WTC11 (cell line): Measurements from ENCODE around the gene RPA3. TPM values are rescaled to one million over a fixed set of nuclear protein-coding genes. Genes with fewer than 3 reads are reported as not detected.

ENCODE experiments used
- ATAC-seq: fragments of 200-7000 bp; cut with Tn5 transposase; 2 replicates; pipeline ENCODE4 v1.10.0; 2021; ENCODE audit warnings: mild to moderate bottlenecking, moderate library complexity
- CTCF ChIA-PET: fragments of 300-600 bp; sonication (Branson Sonifier 250); formaldehyde crosslinking; loops from one replicate; lab custom pipeline; 2021; ENCODE audit warnings: antibody characterized with exemption; lab: Charles Lee
- POLR2A ChIA-PET: fragments of 350-600 bp; sonication (Branson Sonifier 250); formaldehyde crosslinking; loops from one replicate; lab custom pipeline; 2021; ENCODE audit warnings: antibody characterized with exemption; lab: Charles Lee
- DNase-seq: peaks from one replicate; pipeline ENCODE4 v3.0.0; 2021; ENCODE audit warnings: low spot score
- H3K27ac Mint-ChIP-seq: 2 replicates; pipeline ENCODE4 v1.8.0; 2021; ENCODE audit warnings: mixed read lengths
- H3K27me3 Mint-ChIP-seq: 2 replicates; pipeline ENCODE4 v1.8.0; 2021; ENCODE audit warnings: low read depth, mild to moderate bottlenecking, moderate library complexity, mixed read lengths
- H3K36me3 Mint-ChIP-seq: 2 replicates; pipeline ENCODE4 v1.8.0; 2021; ENCODE audit warnings: mixed read lengths
- H3K4me1 Mint-ChIP-seq: 2 replicates; pipeline ENCODE4 v1.8.0; 2022; ENCODE audit warnings: mixed read lengths
- H3K4me3 Mint-ChIP-seq: 2 replicates; pipeline ENCODE4 v1.8.0; 2021; ENCODE audit warnings: mild to moderate bottlenecking, moderate library complexity, mixed read lengths
- H3K9me3 Mint-ChIP-seq: 2 replicates; pipeline ENCODE4 v1.8.0; 2021; ENCODE audit warnings: mixed read lengths
- ARID4B ChIP-seq: sonication (generic); formaldehyde crosslinking; IDR thresholded peaks from 2 replicates; pipeline ENCODE4 v1.8.0; 2023; ENCODE audit warnings: missing genetic modification reagents, mild to moderate bottlenecking, borderline replicate concordance
- CBFB ChIP-seq: sonication (generic); formaldehyde crosslinking; IDR thresholded peaks from 2 replicates; pipeline ENCODE4 v1.8.1; 2022; ENCODE audit warnings: mild to moderate bottlenecking, low read depth, missing genetic modification reagents
- CREM ChIP-seq: sonication (generic); formaldehyde crosslinking; IDR thresholded peaks from 2 replicates; pipeline ENCODE4 v1.8.1; 2022; ENCODE audit warnings: mild to moderate bottlenecking, missing genetic modification reagents, moderate library complexity
- FOXP1 ChIP-seq: sonication (generic); formaldehyde crosslinking; IDR thresholded peaks from 2 replicates; pipeline ENCODE4 v1.8.0; 2022; ENCODE audit warnings: missing genetic modification reagents, mild to moderate bottlenecking, moderate library complexity, borderline replicate concordance
- GABPB1 ChIP-seq: sonication (generic); formaldehyde crosslinking; IDR thresholded peaks from 2 replicates; pipeline ENCODE4 v1.8.1; 2023; ENCODE audit warnings: mild to moderate bottlenecking, missing genetic modification reagents
- JUN ChIP-seq: sonication (generic); formaldehyde crosslinking; IDR thresholded peaks from 2 replicates; pipeline ENCODE4 v1.8.0; 2023; ENCODE audit warnings: mild to moderate bottlenecking, missing genetic modification reagents
- NFATC4 ChIP-seq: fragments of 250-450 bp; sonication (Bioruptor Pico); IDR thresholded peaks from 2 replicates; pipeline ENCODE4 v1.9.0; 2021; ENCODE audit warnings: mild to moderate bottlenecking
- NFE2L1 ChIP-seq: sonication (generic); formaldehyde crosslinking; IDR thresholded peaks from 2 replicates; pipeline ENCODE4 v1.8.1; 2023; ENCODE audit warnings: missing genetic modification reagents
- NFYB ChIP-seq: sonication (generic); formaldehyde crosslinking; conservative IDR thresholded peaks from 2 replicates; pipeline ENCODE4 v1.8.0; 2022; ENCODE audit warnings: low read depth, missing genetic modification reagents
- NR2C2 ChIP-seq: sonication (generic); formaldehyde crosslinking; IDR thresholded peaks from 2 replicates; pipeline ENCODE4 v1.8.0; 2022; ENCODE audit warnings: mild to moderate bottlenecking, missing genetic modification reagents
- PRDM15 ChIP-seq: sonication (generic); formaldehyde crosslinking; IDR thresholded peaks from 2 replicates; pipeline ENCODE4 v1.8.0; 2022; ENCODE audit warnings: missing genetic modification reagents
- RORB ChIP-seq: fragments of 250-450 bp; sonication (Bioruptor Pico); IDR thresholded peaks from 2 replicates; pipeline ENCODE4 v1.9.0; 2021; ENCODE audit warnings: mild to moderate bottlenecking
- SOX15 ChIP-seq: fragments of 250-450 bp; sonication (Bioruptor Pico); IDR thresholded peaks from 2 replicates; pipeline ENCODE4 v1.9.0; 2021; ENCODE audit warnings: mild to moderate bottlenecking
- SP1 ChIP-seq: sonication (generic); formaldehyde crosslinking; conservative IDR thresholded peaks from 2 replicates; pipeline ENCODE4 v1.8.1; 2022; ENCODE audit warnings: missing genetic modification reagents
- TCF7 ChIP-seq: sonication (generic); formaldehyde crosslinking; IDR thresholded peaks from 2 replicates; pipeline ENCODE4 v1.8.0; 2022; ENCODE audit warnings: mild to moderate bottlenecking, low read depth, missing genetic modification reagents, moderate library complexity
- USF2 ChIP-seq: sonication (generic); formaldehyde crosslinking; IDR thresholded peaks from 2 replicates; pipeline ENCODE4 v1.8.1; 2023; ENCODE audit warnings: mild to moderate bottlenecking, missing genetic modification reagents, moderate library complexity
- ZBTB21 ChIP-seq: sonication (generic); formaldehyde crosslinking; IDR thresholded peaks from 2 replicates; pipeline ENCODE4 v1.8.1; 2023; ENCODE audit warnings: mild to moderate bottlenecking, missing genetic modification reagents, borderline replicate concordance
- ZNF232 ChIP-seq: sonication (generic); formaldehyde crosslinking; IDR thresholded peaks from 2 replicates; pipeline ENCODE4 v1.8.0; 2022; ENCODE audit warnings: mild to moderate bottlenecking, missing genetic modification reagents
- ZNF671 ChIP-seq: fragments of 250-450 bp; sonication (Bioruptor Pico); IDR thresholded peaks from 2 replicates; pipeline ENCODE4 v1.8.0; 2021; ENCODE audit warnings: mild to moderate bottlenecking
- ZSCAN18 ChIP-seq: fragments of 250-450 bp; sonication (Bioruptor Pico); IDR thresholded peaks from 2 replicates; pipeline ENCODE4 v2.1.2; 2022; ENCODE audit warnings: mild to moderate bottlenecking, moderate library complexity
- total RNA-seq: library from RNA; stranded (reverse); gene quantifications from 3 replicates; pipeline ENCODE4 v1.2.3, GENCODE V29; 2021

RPA3 gene
- total RNA-seq, 1 experiment from 2014 or later, result 97.8 TPM

- Mint-ChIP-seq H3K9me3 (peaks cover 8% of the 10 kb centered on the region; the same call in 1 of the 2 replicates), H3K27ac (peak overlapping the region; percentile 99), H3K4me1 (peaks cover 32% of the 10 kb centered on the region), H3K27me3 (no peaks in the 10 kb centered on the region), H3K4me3 (peak overlapping the region; percentile 98), H3K36me3 (peaks cover 14% of the 10 kb centered on the region)
- DNase-seq (peak; percentile 25), ATAC-seq (peak; percentile 4)
- TF ChIP-seq CBFB (CRISPR knock-in tag) (no peak), ZBTB21 (CRISPR knock-in tag) (0 out of 2 replicates have a peak, but pooled peaks have one; percentile 11)
- CTCF ChIA-PET, result interaction anchor here (0.9 to 1.8 kb wide), 8 partner anchors 11 to 655 kb away, joined by 3 to 7 read pairs (median 4); no protein-coding TSS in a partner anchor
- POLR2A ChIA-PET, result interaction anchor here (0.6 to 1.0 kb wide), 3 partner anchors 9 to 546 kb away, joined by 3 to 8 read pairs (median 3); no protein-coding TSS in a partner anchor
Measured at GRCh38 chr7:7641129-7641663, 77.2 kb downstream of the RPA3 start.

GRCh38 chr7:7640221-7641128, 77.9 kb downstream of the RPA3 start, which contains the start of gene UMAD1:
Gene UMAD1, plus strand, starts transcription at chr7:7640752. Its CDS starts 32,620 bp downstream, at chr7:7673372.
- peak within 1 kb of the TSS; percentile 99 for H3K27ac Mint-ChIP-seq
- peak; percentile 98 for DNase-seq
- H3K36me3 Mint-ChIP-seq, result peaks cover 13% of the 10 kb centered on the region
- ATAC-seq, result peak; percentile 98
- CTCF ChIA-PET, result interaction anchor here (0.5 to 1.8 kb wide), 9 partner anchors 10 to 656 kb away, joined by 3 to 7 read pairs (median 4); no protein-coding TSS in a partner anchor
- peak within 1 kb of the TSS; percentile 98 for H3K4me3 Mint-ChIP-seq
- H3K27me3 Mint-ChIP-seq, result no peaks in the 10 kb centered on the region
- peaks cover 32% of the 10 kb centered on the region for H3K4me1 Mint-ChIP-seq
- POLR2A ChIA-PET, result interaction anchor here (0.9 to 1.0 kb wide), 2 partner anchors 9 to 54 kb away, joined by 3 to 8 read pairs; no protein-coding TSS in a partner anchor
- H3K9me3 Mint-ChIP-seq, result peaks cover under 1% of the 10 kb centered on the region; the same call in 1 of the 2 replicates
- TF ChIP-seq SP1 (CRISPR knock-in tag) (peak; percentile 87), GABPB1 (peak; percentile 24; the same call in 1 of the 2 replicates), FOXP1 (CRISPR knock-in tag) (peak; percentile 62; the same call in 1 of the 2 replicates), NFATC4 (no peak), ZNF232 (peak; percentile 53; the same call in 1 of the 2 replicates), PRDM15 (CRISPR knock-in tag) (no peak), NR2C2 (CRISPR knock-in tag) (0 out of 2 replicates have a peak, but pooled peaks have one; percentile 42), ARID4B (CRISPR knock-in tag) (no peak), RORB (CRISPR knock-in tag) (no peak), TCF7 (CRISPR knock-in tag) (no peak), NFYB (CRISPR knock-in tag) (peak; percentile 65), NFE2L1 (no peak), CREM (CRISPR knock-in tag) (peak; percentile 75), JUN (peak; percentile 20; the same call in 1 of the 2 replicates), ZNF671 (no peak), ZSCAN18 (no peak), SOX15 (CRISPR knock-in tag) (no peak), USF2 (peak; percentile 24; the same call in 1 of the 2 replicates)
